A549 (cell line): ENCODE data around the gene COG2.

Source experiments
- CHD4 ChIP-seq: fragments of 200-600 bp; sonication (generic); IDR thresholded peaks from 2 replicates; pipeline ENCODE4 v1.6.1; 2016; ENCODE audit warnings: antibody characterized with exemption, mild to moderate bottlenecking, borderline replicate concordance
- EP300 ChIP-seq, 2 experiments: fragments of >200 bp; sonication (Bioruptor Twin); formaldehyde crosslinking; IDR thresholded peaks; 2 replicates in 1 of 2; 3 replicates in 1 of 2; pipeline ENCODE4 v1.6.1; 2016 to 2017
- KDM1A ChIP-seq: fragments of 200-600 bp; sonication (generic); IDR thresholded peaks from 2 replicates; pipeline ENCODE4 v1.6.1; 2016; ENCODE audit warnings: low read depth, mild to moderate bottlenecking
- POLR2A ChIP-seq: IDR thresholded peaks from 2 replicates; pipeline ENCODE4 v1.6.1; 2012; ENCODE audit warnings: mild to moderate bottlenecking, low read length
- REST ChIP-seq: fragments of 200-600 bp; sonication (generic); IDR thresholded peaks from 2 replicates; pipeline ENCODE4 v1.6.1; 2016; ENCODE audit warnings: antibody characterized with exemption, mild to moderate bottlenecking, moderate library complexity

DNA sequence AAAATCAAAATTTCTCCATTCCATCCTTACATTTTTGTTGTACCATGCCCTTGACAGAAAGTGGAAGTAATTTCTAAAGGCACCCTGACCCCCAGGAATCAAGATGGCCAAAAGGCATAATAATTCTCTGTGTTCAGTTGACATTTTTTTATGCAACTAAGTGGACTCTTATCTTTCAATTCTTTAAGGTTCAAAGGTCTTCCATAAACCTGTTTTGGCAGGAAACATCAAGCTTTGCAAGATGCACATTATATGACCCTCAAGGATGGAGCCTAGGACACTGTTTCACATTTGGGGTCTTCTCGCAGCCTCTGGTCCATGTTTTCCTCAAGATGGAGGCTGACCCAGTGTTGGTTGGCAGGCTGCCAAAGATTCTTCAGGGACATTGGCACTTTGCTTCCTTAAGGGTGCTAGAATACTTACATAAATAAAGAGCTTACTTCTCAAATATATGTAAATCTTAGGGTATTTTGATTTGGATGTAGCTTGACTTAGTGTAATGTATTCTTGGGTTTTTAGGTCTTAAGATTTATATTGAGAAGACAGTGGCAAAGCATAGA, 48.0 kb upstream of the COG2 start:
- TF ChIP-seq POLR2A (no peak), EP300 (IDR thresholded peaks at IDR 0.05) (no peak), KDM1A (no peak), CHD4 (no peak), REST (no peak)
